HG03066 (cell line): ENCODE results near the gene RGMA.
"Not testable (repeated sequence)": the region's sequence is repeated elsewhere in the genome, so short reads cannot be mapped to it uniquely, and the experiment has no call there.

Experiments
- ATAC-seq: cut with Tn5 transposase; IDR thresholded peaks from one replicate; pipeline ENCODE4 v1.9.1; 2021; ENCODE audit warnings: low read depth; ENCODE audit not compliant: unreplicated experiment

Gene RGMA

DNA sequence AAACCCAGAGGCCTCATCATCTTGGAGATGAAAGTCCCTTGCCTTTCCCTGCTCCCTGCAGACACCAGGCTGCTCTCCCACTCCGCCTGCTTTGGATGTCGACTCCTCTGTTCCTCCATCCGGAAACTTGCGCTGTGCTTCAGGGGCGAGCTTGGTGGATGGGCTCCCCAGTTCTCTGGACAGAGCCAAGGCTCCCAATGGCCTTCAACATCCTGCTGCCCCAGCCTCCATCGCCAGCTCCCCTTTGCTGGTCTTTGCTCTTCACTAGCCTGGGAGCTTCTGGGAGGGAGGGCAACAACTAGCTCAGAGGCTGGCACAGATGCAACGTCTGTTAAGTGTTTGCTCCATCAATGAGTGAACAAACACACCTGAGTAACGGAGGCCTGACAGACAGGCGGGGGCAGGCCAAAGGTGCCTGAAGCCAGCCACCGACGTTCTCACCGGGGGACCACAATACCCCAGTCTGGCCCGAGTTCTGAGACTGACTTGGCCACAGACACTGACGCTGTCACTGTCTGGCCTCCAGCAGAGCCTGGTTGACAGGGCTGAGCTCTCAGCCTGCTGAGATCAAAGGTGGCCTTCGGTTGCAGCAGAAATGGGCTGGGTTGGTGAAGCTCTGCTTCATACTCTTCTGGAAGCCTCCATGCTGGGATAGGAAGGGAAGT lies 39.0 kb downstream of the RGMA start:
- no peak for ATAC-seq

GRCh38 chr15:93049233-93049632 lies 39.8 kb downstream of the RGMA start:
- ATAC-seq: no peak

GRCh38 chr15:93048759-93049161 lies 40.3 kb downstream of the RGMA start:
- no peak for ATAC-seq

GRCh38 chr15:93048426-93048721 lies 40.6 kb downstream of the RGMA start:
- ATAC-seq: no peak

GRCh38 chr15:93047621-93048425 lies 41.2 kb downstream of the RGMA start:
- no peak for ATAC-seq

GRCh38 chr15:93046721-93047120 lies 42.3 kb downstream of the RGMA start:
- no peak for ATAC-seq

DNA sequence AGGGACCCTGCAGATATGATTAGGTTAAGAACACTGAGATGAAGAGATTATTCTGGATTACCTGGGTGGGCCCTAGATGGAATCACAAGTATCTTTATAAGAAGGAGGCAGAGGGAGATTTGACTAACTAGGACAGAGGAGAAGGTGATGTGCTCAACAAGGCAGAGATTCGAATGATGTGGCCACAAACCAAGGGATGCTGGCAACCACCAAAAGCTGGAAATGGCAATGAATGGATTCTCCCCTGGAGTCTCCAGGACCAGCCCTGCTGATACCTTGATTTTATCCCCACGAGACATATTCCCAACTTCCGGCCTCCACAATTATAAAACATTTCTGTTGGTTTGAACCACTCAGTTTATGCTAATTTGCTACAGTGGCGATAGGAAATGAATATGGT lies 42.9 kb downstream of the RGMA start:
- no peak for ATAC-seq

DNA sequence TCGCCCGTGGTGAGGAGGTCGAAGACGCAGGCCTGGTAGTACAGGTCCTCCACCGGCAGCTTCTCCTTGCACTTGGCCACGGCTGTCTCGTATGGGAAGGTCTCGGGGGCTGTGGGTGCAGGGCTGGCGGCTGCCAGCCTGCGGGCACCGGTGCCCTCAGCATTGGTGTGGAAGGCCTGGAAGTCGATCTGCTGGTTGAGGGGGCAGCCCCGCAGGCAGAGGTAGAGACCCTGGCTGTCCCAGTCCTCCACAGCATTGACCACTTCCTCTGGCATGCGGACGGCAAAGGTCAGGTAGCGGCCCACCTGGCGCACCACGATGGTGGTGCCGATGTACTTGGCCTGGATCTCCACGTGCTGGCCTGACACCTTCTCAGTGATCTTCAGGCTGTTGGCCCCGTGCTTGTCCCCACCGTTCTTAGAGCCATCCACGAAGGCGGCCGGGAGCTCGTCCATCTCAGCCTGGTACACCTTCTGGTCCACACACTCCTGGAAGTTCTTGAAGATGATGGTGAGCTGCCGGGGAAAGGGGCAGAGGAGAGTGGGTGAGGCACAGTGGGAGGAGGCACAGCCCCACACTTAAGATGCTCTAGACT lies 43.7 kb downstream of the RGMA start:
- ATAC-seq: no peak

DNA sequence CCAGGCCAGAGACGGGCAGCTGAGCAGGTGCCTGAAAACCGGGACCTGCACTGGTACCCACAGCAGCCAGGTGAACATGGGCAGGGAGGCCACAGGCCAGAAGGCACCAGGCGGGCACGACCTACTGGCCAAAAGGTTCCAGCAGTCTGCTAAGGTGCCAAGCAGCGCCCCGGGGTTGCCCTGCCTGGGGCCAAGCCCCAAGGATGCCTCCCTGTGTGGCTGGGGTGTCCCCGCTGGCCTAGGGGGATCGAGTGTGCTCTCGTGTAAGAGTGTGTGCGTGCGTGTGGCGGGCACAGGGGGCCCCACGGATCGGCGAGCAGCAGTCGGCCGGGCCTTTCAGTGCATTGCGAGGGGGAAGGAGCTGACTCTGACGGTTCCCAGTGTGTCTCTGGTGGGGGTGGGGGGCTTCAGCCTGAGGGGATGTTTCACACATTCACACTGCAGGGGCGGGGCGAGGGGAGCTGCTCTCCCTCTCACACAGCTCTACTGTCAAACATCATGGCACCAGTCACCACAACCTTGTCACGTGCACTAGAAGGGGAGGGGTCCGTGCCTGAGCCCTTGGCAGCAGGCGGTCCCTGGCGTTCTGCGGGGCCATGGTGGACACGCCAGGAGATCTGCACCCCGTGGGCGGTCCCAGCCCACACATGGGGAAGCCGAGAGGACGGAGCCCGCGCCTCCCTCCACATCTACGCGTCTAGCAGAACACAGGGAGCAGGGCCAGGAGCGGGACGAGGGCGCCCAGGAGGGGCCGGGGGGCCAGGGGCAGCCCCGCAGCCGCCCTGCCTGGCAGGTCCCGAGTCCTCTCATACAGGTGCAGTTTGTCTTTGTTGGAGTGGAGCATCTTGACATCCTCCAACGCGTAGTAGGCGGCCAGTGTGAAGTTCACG lies 44.5 kb downstream of the RGMA start:
- ATAC-seq: no peak

- no peak for ATAC-seq
Measured at GRCh38 chr15:93043621-93044300, 45.2 kb downstream of the RGMA start.

DNA sequence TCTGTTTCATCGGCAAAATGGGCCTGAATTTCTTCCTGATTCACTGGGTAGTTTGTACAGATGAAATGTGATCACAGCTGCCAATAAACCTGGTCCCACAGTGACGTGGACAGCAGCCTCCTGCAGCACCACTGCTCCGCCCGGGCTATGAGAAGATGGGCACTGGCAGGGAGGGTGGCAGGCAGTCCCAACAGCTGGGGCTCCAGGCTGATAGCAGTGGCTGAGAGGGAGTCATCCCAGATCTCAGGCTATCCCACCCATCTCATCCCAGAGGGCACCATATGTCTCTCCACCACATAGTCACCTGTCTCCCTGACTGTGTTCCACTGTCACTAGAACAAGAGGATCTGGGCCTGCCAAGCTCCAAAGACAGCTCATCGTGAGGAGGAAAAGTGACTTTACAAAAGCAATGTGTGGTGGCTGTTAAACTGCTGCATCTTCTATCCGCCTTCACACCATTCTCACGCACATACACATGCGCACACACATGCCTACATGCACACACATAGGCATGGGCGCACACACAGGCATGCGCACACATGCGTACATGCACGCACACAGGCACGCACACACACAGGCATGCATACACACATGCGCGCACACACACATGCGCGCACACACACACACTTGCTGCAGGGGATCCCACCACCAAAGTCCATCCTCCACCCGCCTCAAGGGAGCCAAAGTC lies 46.2 kb downstream of the RGMA start:
- no peak for ATAC-seq

DNA sequence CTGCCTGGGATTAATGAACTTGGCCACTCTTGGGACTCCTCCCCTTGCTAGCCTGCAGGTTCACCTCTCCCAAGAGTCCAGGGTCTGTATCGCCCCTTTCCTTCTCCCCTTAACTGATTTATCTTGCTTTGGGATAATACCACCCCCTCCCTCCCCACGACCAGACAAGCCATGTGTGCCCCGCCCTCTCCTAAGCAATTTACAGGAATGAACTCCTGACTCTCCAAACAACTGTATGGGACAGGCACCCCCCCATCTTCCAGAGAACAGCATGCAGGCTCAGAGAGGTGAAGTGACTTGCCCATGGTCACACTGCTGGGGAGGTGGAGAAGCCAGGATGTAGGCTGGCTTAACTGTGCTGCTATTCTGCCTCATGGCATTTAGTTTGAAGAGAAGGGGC lies 46.8 kb downstream of the RGMA start:
- ATAC-seq: no peak

GRCh38 chr15:93041159-93041547 lies 47.9 kb downstream of the RGMA start:
- ATAC-seq: no peak

DNA sequence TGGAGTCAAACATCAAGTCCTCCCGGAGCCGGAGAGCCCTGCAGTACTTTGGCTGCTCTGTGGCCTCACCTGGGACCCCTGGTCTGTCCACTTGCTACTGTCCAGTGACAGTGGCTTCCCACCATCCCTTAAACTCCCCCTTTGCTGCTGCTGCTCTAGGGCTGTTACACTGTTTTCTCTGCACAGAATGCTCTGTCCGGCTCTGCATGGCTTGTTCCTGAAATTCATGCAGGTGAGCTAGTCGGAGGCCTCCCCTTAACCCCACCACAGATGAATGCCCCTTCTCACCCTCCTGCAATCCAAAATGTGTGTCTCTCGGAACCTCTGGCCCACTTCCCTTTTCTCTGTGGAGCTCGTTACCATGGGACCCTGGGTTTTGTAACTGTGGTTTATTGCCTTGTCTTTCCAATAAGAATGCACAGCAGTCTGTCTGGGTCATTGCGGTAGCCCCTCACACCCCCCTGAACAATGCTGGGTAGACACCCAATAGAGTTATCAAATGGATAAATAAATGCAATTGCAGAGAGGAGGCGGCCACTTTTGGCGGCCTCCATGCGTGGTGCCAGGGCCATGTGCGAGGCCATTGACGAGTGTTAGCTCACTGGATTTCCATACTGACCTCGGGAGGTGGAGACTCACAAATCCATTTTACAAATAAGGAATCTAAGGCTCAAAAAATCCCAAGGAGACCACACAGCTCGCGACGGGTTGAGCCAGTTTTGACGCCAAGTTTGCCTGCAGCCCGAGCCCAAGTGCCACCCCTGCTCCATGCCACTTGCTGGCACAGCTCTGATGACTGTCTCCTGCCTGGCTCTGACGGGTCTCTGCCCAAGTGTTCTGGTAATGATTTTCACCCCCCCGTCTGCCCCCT lies 48.5 kb downstream of the RGMA start:
- no peak for ATAC-seq

DNA sequence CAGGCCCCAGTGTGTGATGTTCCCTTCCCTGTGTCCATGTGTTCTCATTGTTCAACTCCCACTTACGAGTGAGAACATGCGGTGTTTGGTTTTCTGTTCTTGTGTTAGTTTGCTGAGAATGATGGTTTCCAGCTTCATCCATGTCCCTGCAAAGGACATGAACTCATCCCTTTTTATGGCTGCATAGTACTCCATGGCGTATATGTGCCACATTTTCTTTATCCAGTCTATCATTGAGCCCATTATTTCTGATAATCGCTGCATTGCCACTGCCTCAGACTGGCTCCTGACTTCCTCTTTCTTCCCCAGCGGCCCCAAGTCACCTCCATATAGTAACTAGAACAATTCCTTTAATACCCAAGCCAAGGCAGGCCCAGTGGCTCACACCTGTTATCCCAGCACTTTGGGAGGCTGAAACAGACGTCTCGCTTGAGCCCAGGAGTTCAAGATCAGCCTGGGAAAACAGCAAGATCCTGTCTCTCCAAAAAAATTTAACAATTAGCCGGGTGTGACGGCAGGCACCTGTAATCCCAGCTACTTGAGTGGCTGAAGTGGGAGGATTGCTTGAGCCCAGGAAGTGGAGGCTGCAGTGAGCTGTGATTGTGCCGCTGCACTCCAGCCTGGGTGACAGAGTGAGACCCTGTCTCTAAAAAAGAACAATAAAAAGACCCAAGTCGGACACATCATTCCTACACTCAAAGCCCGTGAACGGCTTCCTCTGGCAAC lies 49.3 kb downstream of the RGMA start:
- ATAC-seq: not testable (repeated sequence)

DNA sequence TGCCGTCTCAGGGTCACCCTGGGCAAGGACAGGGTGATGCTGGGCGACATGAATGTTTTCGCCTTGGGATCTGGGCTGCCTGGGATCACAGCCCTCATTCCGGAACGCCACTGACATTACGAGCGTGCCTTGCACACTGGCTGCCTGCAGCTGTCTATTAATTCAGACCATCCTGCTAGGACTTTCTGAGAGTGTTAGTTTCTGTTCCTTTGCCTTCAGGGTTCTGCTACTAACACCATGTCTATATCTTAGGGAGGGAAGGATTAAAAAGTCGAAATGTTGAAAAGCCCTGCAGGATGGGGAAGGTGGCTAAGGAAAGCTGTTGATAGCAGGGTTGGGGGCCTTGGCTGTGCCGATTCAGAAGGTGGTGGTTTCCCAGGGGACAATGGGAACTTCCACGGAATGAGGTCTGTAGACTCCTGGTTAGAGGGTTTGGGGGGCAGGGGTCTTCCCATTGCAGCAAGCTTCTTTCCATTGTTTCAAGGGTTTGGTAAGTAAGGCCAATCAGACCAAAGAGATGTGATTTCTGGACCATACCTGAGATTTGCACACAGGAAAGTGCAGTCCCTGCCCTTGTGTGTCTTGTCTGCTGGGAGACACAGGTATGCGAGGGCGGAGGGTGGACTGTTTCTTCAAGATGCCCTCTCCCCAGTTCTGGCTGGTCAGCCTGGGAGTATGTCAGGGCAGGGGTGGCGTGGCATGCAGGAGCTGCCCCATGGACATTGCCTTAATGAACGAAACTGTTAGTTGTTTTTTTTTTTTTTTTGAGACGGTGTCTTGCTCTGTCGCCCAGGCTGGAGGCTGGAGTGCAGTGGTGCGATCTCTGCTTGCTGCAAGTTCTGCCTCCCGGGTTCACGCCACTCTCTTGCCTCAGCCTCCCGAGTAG lies 50.9 kb downstream of the RGMA start:
- no peak for ATAC-seq
